Stimulated activated CD8-positive, alpha-beta memory T cell treated with anti-CD3 and anti-CD28 coated beads, Interleukin-15, amount 100 ng/mL, for 24 hours (primary cell): ENCODE results near the gene PDE4D.

Source experiments
- DNase-seq: peaks from one replicate; pipeline ENCODE4 v3.0.0-alpha.2; 2020; ENCODE audit warnings: low read depth

The PDE4D gene

DNA sequence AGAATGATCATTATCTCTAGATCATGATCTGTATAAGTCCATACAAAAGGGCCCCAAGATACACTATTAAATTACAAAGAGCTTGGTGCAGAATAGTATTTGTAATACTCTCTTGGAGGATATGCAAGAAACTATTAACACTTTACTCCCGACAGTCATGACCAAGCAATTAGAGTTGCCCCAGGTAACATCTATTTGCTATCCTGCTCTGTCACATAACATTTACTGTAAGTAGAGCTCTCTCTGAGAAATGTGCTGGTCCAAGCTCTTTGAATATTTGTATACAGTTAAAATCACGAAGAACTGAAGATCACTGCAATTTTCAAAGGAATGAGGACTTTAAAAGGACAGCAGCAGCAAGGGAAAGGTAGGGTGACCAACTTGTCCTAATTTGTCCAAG lies 757.0 kb downstream of the PDE4D start:
- no peak for DNase-seq

DNA sequence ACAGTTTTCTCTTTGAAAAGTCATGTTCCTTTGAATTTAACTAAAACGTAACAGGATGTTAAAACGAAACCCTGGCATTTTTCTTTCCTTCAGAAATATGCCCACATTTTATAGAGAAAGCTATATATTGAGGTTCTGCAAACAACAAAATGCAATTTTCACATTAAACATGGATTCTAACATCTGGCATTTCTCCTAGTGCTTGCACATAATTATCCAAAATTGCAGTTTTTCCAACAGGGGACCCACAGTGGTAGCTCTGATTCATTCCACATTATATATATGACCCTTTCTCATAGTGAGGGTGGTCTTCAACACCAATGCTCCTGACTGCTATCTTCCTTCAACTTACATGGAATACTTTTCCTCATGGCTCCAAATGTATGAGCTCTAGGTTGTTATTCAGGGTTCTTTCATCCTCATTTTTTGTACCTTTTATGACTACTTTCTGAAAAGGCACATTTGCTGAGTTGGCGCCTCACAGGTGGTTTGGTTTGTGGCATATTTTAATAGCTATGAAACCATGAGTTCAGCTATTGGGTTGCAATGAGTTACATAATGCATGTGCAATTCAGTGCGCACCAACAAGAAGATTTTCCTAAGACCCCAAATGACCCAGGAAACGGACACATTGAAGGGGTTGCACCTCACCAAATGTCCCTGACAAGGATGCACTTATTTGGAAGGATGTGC lies 758.9 kb downstream of the PDE4D start:
- DNase-seq, result no peak

DNA sequence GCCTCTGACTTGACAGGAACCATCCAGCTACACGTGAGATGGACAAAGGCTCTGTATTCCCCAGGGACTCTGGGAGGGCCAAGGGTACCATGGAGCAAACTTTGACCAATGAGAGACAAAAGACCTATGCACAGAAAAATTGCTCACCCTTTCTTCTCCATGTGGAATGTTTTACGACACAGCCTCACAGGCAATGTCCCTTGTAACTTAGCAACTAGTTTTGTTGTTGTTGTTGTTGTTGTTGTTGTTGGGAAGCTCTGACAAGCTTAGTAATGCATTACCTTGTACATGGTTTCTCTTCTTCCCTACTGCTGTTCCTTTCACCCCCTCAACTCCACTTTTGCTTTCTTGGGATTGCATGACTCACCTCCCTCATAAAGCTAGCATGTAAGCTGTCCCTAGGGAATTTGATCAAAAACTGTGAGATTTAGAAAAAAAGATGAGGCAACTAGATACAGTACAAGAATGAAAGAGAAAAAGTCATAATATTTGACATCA lies 759.7 kb downstream of the PDE4D start:
- no peak for DNase-seq

DNA sequence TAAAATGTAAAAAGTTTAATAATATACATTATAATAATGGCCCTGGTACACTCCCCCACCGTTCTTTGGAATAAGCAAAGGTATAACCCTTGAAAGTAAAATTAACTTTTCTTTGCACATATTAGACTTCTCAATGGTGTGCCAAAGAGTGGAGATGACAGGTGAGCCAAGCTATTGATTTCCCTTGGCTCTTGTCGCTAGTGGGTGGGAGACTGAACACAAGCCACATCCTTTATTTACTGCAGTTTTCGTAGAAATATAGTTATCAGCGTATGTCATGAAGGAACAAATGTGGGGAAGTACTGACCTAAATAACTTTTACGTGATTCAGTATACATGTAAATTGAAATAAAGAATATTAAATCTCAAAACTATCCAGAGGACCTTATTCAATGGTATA lies 761.4 kb downstream of the PDE4D start:
- DNase-seq, result no peak

DNA sequence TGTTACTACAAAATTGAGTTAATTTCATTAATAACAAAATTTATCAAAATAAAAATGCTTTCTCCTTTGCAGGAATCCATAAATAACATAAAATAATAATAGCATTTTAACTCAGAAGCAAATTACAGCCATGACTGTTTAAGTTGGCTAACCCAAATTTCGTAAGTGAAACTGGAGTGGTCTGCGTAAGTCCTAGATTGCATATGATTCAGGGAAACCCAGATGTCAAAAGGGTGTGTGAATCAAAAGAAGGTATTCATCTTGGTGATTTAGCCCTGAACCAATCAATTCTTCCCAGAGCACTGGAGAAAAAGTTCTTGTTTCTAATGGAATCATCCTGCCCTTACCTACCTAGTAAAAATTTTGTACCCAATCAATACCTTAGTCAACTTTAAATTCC lies 763.1 kb downstream of the PDE4D start:
- DNase-seq, result no peak

DNA sequence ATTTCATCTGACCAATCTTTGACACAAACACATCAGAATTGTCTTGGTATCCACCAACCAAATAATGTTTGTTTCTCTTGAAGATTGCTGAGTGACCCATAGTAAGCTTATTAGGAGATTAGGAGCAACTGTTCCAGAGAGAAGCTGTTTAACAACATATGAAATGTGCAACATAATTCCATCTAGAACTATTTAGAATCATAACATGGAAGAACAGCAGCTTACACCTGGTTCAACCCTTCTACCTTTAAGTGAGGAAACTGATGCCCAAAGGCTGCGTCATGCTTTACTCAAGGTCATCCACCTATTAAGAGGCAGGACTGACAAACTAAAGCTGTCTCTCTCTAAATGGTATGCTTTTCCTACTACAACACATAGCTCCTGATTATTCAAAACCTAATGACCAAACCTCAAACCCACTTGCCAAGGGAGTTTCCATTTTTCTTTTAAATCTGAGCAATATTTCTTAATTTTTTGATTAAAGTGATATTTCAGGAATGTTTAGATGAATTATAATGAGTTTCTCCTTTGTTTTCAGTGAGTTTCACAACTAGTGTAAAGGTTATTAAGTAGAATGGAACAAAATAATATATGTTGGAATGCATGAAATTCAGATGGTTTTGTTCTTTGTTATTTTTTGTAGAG lies 764.8 kb downstream of the PDE4D start:
- DNase-seq, result no peak

DNA sequence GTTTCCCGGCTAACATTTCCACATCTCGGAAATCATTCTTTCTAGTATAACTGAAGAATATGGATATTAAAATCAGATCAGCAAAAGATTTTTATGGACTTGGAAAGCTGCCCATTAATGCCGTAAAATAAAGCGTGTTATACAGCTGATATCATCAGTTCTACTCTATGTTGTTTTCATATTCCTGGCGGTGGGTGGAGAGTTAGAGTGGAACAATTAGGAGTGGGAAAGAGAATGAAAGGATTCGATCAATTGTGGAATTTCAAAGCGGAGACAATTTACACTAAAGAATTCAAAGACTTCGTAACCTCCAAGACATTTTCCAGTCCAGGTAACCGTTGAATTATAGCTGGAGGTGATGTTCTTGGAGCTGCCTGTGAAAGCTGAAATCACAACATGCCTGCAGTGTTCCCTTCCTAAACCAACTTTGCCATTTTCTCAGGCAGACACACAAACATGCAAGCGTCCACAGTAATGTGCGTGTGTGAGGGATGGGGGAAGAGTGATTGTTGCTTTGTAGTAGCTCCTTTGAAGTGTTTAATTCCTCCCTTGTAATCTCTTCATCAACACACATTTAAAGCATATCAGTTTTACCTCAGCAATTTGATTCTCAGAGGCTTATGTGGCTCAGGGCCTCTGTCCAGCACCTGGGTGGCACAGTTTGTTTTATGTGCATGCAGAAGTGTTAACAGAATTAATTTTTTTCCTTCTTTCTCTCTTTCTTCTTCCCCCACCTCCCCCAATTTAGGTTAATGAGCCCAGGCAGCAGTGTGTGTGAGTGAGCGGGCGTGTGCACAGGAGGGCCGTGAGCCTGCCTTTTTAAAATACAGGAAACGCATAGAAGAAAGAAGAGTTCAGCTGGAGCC lies 766.6 kb downstream of the PDE4D start:
- DNase-seq, result no peak

DNA sequence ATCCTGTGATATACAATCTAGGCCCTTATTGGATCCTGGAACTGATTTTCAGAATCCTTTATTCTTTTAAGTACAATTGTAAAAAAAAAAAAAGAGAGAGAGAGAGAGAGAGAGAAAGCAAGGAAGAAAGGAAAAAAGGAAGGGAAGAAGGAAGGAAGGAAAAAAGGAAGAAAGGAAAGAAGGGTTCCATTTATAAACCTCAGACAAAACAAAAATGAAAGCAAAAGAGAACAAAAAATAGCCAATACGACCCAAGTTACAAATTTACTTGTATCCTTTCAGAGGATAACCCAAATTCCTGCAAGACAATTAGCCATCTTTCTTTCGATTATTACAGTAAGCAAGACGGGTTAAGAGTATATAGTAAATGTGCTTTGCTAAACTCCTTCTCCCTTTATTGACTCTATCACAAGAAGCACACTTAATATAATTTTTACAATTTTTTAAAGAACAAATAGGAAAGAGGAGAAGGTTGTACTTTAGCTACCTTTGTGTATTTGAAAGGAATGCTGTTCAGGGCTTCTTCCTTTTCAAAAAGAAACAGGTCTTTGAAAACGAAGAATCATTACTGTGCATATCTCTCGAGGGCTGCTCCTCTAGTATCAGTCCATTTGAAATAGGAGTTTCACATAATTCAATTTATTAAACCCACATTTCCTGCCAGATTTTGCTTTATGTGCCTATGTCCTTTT lies 767.4 kb downstream of the PDE4D start:
- no peak for DNase-seq

DNA sequence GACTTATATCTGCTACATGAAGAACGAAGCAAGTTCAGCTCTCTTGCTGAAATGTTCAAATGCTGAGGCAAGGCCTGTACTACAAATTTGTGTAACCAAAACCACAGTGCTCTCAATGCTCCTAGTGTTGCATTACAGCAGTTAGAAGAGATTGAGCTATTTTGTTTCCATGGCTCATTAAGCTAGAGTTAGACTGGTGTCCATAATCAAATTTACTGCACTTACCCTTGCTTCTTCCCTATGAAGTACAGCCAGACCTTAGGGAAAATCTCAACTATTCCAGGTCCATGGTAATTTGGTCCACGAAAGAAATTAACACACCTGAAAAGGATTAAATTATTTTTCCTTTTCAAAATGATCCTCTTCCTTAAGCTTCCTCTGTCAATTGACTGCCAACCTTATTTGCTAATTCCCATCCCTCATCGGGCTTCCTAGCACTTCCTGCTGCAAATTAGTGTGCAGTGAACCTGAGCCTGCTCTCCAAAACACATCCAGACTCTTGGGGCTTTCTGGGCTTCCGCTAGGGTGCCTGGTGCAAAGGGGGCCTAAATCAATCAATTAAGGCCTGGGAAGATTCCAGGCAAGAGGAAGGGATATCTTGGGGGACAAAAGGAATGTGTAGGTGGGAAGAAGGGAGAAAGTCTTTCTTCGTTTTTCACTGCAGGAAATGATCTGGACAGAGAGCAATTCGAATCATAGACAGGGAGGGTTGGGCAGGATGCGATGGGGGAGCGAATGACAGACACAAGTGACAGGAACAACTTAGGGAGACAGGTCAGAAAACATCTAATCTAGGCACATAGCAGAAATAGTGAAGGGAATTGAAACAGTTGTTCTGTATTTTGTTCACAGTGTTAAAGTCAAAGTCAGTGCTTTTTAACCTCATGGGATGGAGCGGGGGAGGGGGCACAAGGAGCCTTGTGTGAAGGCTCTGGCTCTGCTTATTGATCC lies 768.2 kb downstream of the PDE4D start:
- DNase-seq, result no peak

DNA sequence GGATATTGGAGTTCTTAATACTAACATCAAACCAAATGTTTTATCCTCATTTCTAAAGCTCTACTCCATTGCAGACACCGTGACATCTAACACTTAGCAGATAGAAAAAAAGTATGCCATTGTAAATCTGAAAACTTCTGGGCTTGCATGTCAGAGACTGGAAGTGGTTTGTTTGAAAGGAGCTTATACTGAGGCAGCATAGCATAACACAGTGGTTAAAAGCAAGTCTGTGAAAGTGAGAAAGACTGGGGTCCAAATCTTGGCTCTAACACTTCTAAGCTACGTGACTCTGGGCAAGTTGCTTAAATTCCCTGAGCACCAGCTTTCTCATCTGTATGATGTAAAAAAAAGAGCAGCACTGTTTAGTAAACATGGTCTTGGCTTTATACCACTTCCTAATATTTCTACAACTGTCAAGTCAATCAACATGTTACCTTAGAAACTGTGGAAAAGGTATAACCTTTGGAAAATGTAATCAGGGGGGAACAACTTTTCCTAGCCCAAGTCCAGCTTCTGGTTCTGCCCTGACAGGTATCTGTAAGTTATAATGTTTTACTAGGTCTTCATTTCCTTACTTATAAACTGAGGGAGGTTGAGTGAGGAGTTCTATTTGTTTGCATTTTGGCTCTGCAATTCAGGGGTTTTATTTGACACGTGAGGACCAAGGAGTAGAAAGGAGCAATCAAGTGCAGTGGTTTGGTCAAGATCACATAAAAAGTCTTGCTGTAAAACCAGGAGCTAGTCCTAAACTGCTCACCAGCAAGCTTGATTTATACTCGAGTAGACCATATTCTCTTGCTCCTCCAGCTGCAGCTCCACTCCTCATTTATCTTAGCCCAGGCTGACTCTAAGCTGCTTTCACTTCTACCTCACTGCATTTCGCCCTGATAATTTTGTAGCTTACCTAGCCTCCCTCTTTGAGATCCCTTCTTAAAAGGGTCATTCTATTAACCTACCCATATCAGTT lies 769.6 kb downstream of the PDE4D start:
- no peak for DNase-seq

DNA sequence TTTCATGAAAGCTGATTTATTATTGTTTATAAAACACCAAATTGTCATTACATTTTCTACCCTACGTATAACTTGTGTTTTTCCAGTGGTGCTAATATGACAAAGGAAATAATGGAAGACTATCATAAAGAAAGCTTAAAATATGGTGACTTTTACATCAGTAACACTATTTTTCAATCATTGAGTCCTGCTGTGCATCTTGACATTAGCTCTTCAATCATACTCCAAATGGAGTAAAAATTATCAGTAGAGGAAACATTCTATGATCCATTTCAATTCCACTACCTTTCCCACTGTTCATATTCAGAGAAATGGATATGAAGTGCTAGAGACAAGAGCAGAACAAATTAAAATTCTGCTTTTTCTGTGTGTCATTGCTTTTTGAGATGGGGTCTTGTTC lies 774.0 kb downstream of the PDE4D start:
- no peak for DNase-seq

DNA sequence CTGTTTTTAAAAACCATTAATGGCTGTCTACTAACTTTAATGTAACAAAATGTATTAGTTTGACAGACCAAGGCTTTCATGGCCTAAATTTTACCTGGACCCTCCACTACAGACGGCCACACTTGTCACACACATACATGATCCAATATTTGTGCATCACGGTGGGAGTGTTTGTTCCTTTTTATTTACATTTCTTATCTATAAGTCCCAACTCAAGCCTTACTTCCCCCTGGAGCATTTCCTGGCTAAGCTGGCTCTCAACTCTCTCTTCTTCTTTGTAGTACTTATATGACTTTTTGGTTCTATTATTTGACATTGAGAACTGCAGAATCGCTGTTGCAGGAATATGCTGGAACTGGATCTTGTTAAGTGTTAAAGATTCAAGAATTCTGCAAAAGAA lies 776.2 kb downstream of the PDE4D start:
- no peak for DNase-seq

DNA sequence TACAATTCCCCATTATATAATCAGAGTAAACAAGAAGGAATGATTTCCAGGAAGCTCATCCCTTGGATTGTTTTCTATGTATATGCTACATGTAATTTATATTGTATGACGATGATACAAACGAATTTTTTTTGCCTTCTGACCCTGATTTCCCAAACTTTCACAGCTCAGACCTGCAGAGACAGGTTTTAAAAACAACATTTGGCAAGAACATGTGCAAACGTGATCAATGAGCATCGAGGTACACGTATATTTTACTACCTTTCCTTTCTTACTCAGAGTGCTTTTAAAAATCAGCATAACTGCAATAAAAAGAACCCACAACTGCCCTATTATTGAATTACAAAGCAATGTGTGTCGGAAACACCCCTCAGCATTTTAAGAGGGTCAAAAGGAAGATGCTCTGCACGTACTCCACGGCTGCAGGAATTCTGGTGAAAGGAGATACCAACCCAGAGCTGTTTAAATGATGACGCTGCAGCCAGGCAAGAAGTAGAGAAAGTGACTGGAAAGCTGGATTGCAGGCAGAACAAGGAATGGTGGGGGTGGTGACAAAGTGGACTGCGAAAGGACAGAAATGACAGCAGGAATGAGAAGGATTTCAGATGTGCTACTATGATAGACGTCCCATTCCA lies 777.2 kb downstream of the PDE4D start:
- no peak for DNase-seq

DNA sequence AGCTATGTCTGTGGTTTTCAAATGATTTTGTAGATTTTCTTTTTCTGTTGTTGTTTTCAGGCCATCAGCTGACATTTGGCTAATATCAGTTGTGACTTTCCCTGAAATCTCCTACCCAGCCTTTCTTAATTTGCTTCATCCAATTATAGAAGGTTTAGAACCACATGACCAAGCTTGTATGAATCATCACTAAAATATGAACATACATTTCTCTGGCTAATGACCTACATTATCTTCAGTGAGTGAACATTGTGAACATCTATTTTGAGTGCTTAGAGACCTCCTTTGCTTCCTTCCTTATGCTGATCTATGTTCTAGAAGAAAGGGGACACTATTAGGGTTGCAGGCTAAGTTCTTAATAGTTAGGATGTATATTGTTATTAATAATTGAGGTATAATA lies 778.2 kb downstream of the PDE4D start:
- no peak for DNase-seq

DNA sequence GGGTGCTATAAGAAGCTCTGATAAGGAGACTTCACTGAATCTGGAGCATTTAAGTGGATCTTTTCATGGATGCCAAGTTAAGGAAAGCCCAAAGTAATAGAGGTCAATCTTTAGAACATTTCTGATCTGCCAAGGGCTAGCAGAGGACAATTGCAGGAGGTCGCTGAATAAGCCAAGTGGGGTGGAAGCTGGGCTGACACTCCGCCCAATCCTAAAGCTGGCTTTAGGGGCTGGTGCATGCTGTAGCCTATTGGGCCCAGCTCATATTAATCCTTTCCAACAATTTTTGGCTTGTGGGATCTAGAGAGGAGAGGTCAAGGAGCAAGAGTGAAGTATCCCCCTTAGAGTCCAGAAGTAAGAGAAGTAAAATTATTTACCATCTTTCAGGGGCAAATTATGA lies 784.1 kb downstream of the PDE4D start:
- DNase-seq, result no peak

DNA sequence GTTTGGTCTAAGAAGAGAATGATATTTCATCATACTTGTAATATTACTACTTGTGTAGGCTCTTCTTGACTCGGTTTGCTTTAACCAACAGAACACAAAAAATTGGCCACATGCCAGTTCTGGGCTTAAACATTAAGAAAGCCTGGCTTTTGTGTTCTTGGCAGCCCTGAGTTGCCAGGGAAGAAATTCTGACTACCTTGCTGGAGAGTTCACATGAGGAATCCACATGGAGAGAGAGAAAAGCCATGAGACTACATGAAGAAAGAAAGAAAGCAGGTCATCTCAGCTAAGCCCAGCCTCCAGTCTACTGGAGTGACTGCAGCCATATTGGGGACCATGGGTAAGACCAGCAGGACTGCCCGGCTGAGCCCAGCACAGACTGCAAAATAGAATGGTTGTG lies 785.8 kb downstream of the PDE4D start:
- DNase-seq, result no peak

DNA sequence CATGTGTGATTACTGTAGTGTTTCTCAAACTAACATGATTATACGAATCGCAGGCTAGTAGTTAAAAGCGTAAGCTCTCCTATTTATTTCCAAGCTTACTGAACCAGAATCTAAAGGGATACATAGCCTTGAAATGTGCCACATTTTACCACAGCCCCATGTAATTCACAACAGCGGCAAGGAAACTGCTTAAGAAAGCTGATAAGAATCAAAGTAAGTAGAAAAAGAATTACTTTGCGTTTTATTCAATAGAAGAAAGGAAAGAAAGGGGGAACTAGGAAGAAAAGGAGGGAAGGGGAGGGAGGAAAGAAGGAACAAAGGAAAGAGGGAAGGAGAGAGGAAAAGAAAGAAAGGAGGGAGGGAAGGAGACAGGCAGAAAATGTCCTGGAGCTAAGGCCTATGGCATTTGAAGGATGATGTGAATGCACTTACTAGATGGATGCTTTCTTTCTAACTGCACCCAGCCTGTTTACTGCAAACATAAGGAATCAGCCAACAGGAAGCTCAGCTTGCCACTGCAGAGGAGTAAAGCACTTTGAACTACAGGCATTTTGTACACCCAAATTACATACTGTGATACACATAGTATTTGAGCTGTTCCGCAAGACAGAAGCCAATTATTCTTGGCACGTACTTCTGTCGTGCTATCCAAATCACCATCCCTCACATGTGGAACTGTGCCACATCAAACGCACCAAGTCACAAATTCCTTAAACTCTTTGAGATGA lies 789.0 kb downstream of the PDE4D start:
- DNase-seq, result no peak

DNA sequence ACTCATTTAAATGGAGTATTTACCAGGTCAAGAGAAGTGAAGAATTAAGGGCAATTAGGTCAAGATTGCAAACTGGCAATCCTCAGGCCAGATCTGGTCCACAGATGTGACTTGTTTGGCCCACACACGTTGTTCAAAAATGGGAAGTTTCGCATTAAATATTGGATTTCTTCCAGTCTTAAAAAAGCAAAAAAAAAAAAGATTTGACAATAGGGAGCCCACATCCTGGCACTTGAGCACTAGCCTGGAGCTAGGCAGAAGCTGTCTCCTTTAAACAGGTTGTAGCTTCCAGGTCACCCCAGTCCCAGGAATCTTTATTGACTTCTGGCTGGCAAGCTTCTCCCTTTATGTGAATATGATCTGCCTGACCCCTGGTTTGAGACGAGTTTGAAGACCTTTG lies 790.2 kb downstream of the PDE4D start:
- DNase-seq, result no peak

DNA sequence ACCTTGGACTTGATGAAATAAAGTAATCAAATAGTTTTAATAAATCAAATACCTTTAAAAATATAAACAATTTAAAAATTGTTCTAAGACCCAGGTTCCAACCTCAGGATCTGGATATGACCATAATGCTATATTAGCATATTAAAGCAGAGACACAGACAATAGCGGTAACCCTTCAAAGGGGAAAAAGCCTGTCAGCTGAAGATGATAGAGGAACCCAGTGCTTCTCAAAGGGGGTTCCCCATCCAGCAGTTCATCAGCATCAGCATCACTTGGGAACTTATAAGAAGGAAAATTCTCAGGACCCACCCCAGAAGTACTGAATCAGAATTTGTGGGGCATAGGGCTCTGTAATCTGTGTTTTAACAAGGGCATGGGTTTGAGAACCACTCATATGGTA lies 791.1 kb downstream of the PDE4D start:
- no peak for DNase-seq
